HG03064 (cell line): ENCODE measurements around the gene TAF1B.

Experiments used
- ATAC-seq: cut with Tn5 transposase; IDR thresholded peaks from one replicate; pipeline ENCODE4 v1.9.1; 2021; ENCODE audit warnings: low read depth; ENCODE audit not compliant: unreplicated experiment

Gene TAF1B

DNA sequence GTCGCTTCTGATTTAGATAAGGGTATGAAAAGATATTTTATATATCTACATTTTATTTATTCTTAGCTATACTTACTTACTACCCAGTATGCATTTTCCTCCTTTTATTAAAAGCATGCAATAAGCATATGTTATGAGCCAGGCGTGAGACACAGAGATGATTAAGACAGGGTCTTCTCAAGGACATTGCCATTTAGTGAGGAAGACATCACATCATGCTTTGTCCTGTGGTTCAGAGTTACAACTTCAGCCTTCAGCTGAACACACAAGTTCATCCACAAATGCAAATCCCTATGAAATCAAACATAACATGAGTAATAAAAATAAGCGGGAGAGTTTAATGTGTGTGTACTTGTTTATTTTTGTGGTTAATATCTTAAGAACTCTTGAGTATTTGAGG, 138.4 kb downstream of the TAF1B start:
- ATAC-seq, result no peak

DNA sequence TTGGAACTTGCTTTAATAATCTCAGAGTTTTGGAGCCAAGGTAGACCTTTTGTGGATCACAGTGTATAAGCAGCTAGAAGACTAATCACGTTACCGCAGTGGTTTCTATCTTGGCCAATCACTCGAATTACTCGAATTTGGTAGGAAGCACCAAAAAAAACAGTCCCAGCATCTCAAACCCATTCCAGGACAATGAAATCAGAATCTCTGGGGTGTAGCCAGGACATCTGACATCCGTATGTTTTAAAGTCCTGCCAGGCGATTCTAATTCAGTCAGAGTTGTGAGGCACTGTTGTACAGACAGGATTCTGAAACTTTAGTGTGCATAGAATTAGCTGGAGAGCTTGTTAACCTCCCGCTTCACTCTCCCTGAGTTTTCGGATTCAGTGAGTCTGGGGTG, 139.0 kb downstream of the TAF1B start:
- no peak for ATAC-seq

DNA sequence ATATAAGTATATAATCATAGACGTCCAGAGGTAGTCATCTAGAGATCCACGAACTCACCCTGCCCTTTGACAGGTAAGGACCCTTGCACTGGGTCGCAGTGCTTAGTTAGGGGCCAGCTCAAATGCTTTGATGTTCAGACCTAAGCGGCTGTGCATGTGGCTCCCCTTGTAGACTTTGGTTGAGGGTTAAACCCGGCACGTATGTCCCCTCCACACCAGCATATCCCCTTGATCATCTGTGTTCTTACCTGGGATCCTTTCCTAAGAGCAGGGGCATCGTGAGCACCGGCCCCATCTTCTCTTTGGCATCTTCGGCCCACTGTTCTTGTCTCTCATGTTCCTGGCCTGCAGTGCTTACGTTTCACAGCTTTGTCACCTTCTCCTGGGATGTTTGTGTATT, 139.6 kb downstream of the TAF1B start:
- no peak for ATAC-seq

DNA sequence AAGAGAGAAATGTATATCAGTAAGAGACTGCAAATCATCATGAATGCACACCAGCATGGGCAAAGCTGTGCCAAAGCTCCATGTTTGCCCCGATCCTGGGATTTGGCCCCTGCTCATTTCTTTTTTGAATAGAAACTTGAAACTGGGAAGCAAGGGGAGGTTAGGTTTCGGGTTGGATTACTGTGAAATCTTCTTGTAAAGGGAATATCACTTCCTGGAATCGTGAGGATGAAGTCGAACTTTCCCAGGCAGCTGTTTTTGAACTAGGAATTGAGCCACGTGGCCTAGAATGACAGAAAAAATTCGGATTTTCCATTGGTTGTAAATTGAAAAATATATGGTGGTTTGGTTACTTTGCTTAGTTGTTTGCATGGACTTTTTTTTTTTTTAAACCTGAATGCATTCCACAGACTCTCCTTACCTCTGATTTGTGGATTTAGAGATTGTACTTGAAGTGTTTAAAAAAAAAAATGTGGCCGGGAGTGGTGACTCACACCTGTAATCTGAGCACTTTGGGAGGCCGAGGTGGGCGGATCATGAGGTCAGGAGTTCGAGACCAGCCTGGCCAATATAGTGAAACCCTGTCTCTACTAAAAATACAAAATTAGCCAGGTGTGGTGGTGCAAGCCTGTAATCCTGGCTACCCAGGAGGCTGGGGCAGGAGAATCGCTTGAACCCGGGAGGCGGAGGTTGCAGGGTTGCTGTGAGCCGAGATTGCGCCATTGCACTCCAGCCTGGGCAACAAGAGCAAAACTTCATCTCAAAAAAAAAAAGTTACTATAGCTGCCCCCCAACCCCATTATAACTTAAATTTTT, 140.3 kb downstream of the TAF1B start:
- ATAC-seq, result no peak
